Measurements from ENCODE around the gene FGF16.

GRCh38 chrX:77493677-77494553 lies 46.7 kb downstream of the FGF16 start:
- TF ChIP-seq EZH2phosphoT487 (IDR thresholded peaks at IDR 0.05; ENCODE audit: insufficient read depth, low read depth) (no peak), EZH2 (IDR thresholded peaks at IDR 0.05; ENCODE audit: insufficient read depth, poor library complexity, severe bottlenecking) (no peak)
